ENCODE data around the gene KRTAP4-6.
"Not testable (repeated sequence)": the region's sequence is repeated elsewhere in the genome, so short reads cannot be mapped to it uniquely, and the experiment has no call there.

Gene KRTAP4-6

DNA sequence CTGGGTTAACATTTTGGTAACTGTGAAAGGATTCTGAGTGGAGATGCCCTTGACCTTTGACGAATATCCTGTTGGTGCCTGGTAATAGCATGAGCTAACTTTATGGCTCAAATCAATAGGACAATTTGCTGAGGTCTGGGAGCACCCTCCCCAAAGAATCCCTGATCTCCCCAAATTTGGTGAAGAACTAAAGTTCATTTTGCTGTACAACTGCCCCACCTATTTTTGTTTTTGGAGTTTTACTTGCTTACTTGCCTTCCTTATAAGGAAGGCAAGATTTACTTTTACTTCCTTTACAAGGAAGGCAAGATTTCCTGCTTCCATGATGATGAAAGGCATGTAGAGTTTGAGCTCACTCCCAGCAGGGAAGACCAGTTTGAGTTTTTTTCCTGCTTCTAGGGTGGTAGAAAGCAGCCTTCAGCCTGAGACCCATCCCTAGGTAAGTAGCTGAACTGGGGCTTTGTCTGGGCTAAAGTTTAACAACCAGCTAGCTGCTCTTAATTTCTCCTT, 32.3 kb downstream of the KRTAP4-6 start:
- DNase-seq (ENCODE audit: low read depth), result no peak

DNA sequence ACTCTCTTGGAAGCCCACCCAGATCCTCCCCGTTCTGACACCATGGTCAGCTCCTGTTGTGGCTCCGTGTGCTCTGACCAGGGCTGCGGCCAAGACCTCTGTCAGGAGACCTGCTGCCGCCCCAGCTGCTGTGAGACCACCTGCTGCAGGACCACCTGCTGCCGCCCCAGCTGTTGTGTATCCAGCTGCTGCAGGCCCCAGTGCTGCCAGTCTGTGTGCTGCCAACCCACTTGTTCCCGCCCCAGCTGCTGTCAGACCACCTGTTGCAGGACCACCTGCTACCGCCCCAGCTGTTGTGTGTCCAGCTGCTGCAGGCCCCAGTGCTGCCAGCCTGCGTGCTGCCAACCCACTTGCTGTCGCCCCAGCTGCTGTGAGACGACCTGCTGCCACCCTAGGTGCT, 35.0 kb downstream of the KRTAP4-6 start, which contains the start of gene KRTAP4-9:
KRTAP4-9 (plus strand) TSS at position 43 of the 400 bp plus-strand sequence; CDS start at position 43, 0 bp downstream.
- DNase-seq (ENCODE audit: low read depth), result not testable (repeated sequence)

DNA sequence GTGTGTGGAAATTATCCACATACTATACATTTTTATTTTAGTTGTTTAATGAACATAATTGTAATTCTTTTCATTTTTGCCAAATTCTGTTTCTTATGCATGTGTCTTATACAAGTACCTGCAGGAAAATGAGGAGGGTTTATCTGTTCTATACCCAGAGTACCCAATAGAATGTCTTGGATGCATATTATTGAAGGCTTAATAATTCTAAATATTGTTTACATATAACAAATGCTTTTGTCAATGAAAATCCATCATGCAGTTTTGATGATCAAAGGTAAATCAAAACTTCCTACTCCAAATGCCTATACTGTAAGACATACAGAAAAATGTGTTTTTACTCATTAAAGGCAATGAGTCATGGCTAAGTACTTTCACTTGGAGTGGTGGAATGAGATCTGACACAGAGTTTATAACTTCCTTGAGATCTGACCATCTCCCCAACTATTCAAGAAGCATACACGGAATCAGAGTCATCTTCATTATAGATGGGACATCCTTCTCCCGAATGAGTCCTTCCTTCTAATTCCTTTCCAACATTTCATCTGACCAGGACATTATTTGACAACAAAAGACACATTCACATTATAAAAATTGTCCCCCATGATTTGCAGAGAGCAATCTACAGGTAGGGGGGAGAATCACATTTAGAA, 35.8 kb downstream of the KRTAP4-6 start:
- not testable (repeated sequence) for DNase-seq (ENCODE audit: low read depth)

DNA sequence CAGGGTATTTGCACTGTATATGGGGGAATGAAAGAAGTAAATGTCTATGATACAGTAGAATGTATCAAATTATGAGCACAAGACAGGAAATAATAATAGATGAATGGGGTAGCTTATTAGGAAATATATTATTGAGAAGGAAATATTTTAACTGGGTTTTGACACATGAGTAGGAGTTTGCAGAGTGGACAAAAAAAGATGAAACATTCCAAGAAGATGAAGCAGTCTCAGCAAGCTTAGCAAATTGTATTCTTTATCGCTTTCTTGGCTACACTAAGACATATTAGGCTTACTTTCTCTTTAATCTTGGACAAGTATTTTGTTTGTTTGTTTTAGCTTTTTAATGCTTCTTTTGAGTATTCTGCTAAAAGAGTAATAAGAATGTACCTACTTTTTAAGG, 36.4 kb downstream of the KRTAP4-6 start:
- DNase-seq (ENCODE audit: low read depth), result no peak

DNA sequence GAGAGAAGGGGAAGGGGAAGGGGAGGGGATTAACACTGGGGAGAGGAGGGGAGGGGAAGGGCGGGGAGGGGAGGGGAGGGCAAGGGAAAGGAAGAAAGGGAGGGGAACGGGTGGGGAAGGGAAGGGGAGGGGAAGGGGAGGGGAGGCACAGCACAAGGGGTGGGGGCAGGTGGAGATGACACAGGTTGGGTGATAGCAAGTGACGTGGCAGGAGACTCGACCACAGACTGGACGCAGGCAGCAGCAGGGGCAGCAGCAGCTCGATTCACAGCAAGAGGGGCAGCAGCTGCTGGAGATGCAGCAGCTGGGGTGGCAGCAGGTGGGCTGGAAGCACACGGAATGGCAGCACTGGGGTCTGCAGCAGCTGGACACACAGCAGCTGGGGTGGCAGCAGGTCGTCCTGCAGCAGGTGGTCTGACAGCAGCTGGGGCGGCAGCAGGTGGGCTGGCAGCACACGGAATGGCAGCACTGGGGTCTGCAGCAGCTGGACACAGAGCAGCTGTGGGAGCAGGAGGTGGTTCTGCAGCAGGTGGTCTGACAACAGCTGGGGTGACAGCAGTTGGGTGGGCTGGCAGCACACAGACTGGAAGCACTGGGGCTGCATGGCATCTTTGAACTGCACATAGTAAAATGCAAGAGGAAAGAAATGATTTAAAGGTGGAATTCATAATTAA, 38.6 kb downstream of the KRTAP4-6 start, which contains the start of gene KRTAP4-16:
KRTAP4-16 (minus strand) TSS at position 624 of the 674 bp plus-strand sequence; CDS start at position 624, 0 bp downstream.
- DNase-seq (ENCODE audit: low read depth), result no peak

DNA sequence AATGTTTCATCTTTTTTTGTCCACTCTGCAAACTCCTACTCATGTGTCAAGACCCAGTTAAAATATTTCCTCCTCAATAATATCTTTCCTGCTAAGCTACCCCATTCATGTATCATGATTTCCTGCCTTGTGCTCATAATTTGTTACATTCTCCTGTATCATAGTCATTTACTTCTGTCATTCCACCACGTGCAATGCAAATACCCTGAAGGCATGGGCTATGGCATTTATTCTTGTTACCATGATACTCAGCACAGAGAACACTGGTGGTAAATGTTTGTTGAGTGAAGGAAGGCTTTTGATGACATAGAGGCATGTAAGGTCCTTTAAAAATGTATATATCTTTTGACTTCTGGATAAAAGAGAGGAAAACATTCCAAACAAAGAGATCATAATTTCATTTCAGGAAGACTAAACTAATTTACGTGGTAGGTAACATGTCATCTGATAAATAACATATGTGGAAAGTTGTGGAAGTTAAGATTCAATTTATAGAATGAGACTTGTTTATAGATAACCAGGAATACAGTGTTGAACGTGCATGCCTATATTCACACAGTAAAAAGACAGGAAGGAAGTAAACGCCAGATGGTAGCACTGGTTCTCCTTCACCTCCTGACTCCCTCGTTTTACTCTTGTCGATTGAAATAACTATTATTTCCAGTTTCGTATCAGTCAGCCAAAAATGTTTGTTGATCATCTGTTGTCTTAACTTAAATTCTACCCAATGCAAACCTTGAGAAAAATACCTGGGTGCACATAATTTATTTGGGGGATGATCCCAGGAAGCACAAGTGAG, 40.5 kb downstream of the KRTAP4-6 start:
- not testable (repeated sequence) for DNase-seq (ENCODE audit: low read depth)

DNA sequence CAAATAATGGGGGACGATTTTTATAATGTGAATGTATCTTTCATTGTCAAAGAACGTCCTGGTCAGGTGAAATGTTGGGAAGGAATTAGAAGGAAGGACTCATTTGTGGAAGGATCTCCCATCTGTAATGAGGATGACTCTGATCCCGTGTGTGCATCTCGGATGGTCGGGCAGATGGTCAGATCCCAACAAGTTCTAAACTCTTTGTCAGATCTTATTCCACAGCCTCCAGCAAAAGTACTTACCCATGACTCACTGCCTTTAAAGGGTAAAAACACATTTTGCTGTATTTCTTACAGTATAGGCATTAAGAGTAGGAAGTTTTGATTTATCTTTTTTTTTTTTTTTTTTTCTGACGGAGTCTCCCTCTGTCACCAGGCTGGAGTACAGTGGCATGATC, 41.9 kb downstream of the KRTAP4-6 start:
- DNase-seq (ENCODE audit: low read depth), result no peak

DNA sequence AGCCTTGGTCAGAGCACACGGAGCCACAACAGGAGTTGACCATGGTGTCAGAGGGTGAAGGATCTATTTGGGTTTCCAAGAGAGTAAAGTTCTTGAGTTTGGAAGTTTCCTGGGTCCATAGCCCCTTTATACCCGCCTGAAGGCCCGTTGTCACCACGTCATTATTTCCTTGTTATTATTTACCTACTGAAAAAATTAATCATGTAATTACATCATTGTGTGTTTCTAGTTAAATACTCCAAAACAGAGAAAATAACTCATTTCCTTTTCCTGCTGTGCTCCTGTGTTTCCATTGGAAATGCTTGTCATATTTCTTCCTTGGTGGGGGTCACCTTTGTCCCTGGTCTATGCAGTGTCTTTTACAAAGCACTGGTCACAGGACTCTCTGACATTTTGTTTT, 42.3 kb downstream of the KRTAP4-6 start, which contains the start of gene KRTAP4-8:
KRTAP4-8 (minus strand) TSS at position 101 of the 400 bp plus-strand sequence; CDS start at position 43, 58 bp downstream.
- DNase-seq (ENCODE audit: low read depth), result no peak

DNA sequence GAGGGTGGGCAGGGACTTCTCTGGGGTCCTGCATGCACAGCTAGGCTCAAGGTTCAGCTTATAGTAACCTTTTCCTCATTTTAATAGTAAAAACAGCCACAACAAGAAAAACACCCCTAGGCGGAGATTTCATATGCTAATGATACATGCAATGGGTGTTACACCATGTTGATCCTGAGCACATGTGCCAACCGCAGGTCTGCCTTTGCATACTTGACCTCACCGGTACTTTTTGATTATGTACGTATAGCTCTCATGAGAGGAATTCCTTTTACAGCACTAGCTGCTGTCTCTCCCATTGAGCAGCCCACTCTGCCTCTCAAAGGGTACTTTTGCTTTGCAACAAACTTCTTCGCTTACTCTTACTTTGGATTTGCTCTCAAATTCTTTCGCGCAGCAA, 44.3 kb downstream of the KRTAP4-6 start:
- no peak for DNase-seq (ENCODE audit: low read depth)
